ENCODE results near the gene POLR3A.

- TF ChIP-seq CTCF (IDR thresholded peaks at IDR 0.05), result no peak
- no peak for TF ChIP-seq POLR2A (IDR thresholded peaks at IDR 0.05)
- no peak for TF ChIP-seq POLR2AphosphoS5 (IDR thresholded peaks at IDR 0.05)
Observed at GRCh38 chr10:78017856-78018255, 11.5 kb downstream of the POLR3A start.

Data from prostate gland (tissue), 2 donors.